SKM-1 treated with dmso at 0.1 percent for 144 hours (cell line): ENCODE measurements around the gene TMEM95.
A peak's percentile ranks its signal among the peaks of the same experiment; 100 is the strongest.
"Not testable (repeated sequence)": the region's sequence is repeated elsewhere in the genome, so short reads cannot be mapped to it uniquely, and the experiment has no call there.

Experiments
- DNase-seq: peaks from one replicate; lab custom pipeline; 2025; ENCODE audit not compliant: unreplicated experiment; lab: John Stamatoyannopoulos, UW

TMEM95 gene

GRCh38 chr17:7346761-7347614 is 8.0 kb upstream of the TMEM95 start:
- no peak for DNase-seq

DNA sequence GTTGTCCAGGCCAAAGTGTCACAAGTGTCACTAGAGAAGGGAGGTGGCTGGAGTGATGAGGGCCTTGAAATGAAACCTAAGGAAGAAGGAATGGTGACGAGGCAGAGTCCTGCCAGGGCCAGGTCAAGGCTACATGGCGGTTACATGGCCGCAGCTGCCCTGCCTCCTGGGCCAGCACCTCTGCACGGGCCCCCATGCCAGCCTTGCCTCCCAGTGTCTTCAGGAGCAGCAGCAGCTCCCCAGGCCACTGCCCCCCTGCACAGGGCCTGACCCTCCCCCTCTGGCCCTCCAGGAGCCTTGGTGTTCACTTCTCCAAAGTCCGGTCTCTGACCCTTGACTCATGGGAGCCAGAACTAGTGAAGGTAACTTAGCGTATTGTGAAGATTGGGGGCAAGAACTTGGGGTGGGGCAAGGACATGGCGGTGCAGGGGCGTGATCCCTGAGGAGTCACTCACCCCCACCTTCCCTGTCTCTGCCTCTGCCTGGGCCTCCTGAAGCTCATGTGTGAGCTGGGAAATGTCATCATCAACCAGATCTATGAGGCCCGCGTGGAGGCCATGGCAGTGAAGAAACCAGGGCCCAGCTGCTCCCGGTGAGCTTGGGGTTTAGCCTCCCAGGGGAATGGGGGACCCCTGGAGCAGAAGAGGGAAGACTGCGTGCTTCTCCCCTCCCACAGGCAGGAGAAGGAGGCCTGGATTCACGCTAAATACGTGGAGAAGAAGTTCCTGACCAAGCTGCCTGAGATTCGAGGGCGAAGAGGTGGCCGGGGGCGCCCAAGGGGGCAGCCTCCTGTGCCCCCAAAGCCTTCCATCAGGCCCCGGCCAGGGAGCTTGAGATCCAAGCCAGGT is 7.1 kb upstream of the TMEM95 start:
- DNase-seq = no peak

- no peak for DNase-seq
Observed at GRCh38 chr17:7348478-7349242, 6.3 kb upstream of the TMEM95 start.

DNA sequence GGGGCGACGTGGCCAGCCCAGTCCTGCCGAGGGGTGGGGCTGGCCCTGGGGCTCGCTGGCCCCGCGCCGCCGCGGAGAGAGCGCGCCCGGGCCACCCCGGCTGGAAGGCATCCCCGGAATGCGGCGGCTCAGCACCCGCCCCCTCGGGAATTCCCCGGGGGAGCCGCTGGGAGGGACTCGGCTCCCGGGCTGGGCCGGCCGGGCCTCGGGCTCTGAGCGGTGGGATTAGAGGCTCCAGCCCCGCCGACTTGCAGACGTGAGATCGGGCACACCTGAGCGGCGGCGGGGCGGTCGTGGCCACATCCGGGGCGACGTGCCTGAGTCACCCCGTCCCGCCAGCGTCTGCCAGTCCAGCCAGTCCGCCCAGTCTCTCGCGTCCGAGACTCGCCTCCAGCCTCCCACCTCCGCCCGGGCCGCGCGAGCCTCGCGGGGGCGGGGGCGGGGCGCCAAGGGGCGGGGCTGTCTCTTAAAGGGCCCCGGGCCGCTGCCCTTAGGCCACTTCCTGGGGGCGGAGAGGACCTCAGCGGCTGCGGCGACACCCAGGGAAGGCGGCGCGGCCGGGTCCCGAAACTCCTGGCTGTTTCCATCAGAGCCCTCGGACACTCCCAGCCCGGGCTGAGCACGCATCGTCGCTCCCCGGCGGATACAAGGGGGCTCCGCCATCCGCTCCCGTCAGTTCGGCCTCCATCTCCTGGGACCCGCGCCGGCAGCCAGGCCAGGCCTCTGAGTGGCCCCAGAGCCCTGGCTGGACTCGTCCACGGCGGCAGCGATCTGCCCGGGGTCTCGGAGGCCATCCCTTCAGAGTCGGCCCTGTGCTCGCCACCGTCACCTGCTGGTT is 3.1 kb upstream of the TMEM95 start, which contains the start of gene KCTD11:
TSS of gene KCTD11 (plus strand) at position 498 of the 838 bp plus-strand sequence.
- DNase-seq = peak; percentile 22

- no peak for DNase-seq
Observed at GRCh38 chr17:7352503-7352889, 2.5 kb upstream of the TMEM95 start.

GRCh38 chr17:7352910-7353635 is 1.9 kb upstream of the TMEM95 start:
- DNase-seq = no peak

DNA sequence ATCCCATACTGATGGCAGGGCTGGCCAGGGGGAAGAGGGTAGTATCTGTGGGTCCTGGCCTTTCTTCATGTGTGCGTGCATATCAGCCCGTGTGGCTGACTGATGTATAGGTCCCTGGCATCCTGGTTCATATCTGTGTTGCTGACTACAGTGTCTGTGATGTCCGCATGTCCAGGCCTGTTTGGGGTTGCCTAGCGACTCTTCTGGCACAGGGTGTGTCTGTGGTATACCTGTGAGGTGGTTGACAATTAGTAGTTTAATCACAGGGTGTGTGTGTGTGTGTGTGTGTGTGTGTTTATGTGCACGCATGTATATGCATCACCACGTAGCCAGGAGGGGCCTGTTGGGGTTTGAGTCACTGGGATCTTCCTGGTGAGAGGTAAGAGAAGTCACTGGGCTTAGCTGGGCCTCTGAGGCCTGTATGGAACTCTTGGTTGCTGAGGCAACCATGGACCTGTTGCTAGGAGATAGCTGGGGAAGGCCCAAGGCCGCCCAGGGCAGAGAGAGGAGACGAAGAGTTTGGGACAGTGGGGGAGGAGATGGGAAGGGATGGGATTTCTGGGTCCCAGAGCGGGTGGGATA is 603 bp upstream of the TMEM95 start:
- no peak for DNase-seq

- no peak for DNase-seq
Observed at GRCh38 chr17:7355573-7355972, 617 bp downstream of the TMEM95 start.

DNA sequence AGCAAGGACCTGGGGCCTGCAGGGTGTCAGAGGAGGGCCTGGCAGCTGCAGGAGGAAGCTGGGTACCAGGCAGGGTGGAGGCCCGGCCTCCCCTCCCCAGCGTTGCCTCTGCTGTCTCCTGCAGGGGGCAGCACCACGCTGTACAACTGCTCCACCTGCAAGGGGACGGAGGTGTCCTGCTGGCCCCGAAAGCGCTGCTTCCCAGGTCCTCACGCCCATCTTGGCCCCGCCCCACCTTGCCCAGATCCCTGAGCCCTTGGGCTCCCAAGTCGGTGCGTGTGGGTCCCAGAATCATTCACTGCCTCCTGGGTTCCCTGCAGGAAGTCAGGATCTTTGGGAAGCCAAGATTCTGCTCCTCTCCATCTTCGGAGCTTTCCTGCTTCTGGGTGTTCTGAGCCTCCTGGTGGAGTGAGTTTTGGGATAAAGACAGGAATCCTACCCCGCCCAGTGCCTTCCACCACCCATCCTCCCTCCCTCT is 1.2 kb downstream of the TMEM95 start:
- DNase-seq = peak; percentile 57

- DNase-seq = no peak
Observed at GRCh38 chr17:7356756-7357155, 1.8 kb downstream of the TMEM95 start.

DNA sequence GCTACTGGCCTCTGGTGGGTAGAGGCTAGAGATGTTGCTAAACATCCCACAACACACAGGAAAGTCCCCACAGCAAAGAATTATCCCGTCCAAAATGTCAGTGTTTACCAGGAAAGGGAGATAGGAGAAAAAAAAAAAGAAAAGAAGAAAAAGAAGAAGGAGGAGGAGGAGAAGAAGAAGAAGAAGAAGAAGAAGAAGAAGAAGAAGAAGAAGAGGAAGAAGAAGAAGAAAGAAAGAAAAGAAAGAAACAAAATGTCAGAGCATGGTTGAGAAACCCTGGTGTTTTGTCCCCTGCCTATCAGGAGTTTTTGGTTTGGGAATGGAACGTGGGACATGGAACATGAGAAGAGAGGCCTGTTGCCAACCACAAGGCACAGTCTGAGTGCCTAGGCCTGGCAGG is 2.4 kb downstream of the TMEM95 start:
- no peak for DNase-seq

GRCh38 chr17:7361906-7362305 is 7.0 kb downstream of the TMEM95 start:
- DNase-seq = no peak

DNA sequence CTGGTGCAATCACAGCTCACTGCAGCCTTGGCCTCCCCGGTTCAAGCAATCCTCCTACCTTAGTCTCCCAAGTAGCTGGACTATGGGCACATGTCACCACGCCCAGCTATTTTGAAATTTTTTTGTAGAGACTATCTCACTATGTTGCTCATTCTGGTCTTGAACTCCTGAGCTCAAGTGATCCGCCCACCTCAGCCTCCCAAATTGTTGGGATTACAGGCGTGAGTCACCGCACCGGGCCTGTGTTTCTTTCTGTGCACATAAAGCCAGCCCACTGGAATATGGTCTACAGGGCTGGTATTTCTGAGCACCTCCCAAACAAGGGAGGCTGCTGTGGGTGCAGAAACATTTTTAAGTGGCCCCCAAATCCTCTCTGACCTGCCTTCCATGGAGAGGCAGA is 8.4 kb downstream of the TMEM95 start:
- DNase-seq = no peak

DNA sequence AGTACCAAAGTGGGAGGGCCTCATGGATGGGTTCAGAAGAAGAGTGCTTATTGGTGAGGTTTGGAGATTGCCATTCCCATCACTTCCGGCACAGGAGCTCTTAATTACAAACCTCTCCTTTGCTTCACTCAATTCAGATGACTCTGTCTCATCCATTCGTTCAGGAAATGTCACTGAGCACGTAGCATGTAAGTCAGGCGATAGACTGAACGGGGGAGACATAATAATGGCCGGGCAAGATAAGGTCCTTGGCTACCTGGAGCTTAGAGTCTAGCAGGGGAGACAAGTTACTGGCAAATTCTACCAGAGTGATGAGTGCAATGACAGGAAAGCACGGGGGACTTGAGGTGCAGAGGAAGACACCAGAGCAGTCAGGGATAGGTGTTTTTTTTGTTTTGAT is 11.0 kb downstream of the TMEM95 start:
- not testable (repeated sequence) for DNase-seq

DNA sequence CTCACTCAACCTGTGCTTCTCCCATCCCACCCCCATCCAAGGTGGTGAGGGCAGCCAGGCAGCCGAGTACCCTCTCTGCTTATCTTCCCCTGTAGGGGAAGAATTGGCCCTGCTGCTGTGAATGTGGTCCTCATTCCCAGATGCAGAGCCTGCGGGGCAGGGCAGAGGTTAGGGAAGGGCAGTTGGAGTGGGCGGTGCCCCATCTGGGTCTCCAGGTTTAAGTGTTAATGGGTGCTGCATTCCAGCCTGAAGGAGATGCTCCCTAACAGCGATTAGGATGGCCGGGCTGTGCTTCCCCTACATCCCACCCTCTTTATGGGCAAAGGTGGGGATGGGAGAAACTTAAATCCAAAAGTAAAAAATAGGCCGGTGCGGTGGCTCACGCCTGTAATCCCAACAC is 12.1 kb downstream of the TMEM95 start:
- DNase-seq = no peak

GRCh38 chr17:7367918-7368598 is 13.1 kb downstream of the TMEM95 start:
- DNase-seq = no peak

- DNase-seq = not testable (repeated sequence)
Observed at GRCh38 chr17:7368599-7368994, 13.6 kb downstream of the TMEM95 start.

- no peak for DNase-seq
Observed at GRCh38 chr17:7369825-7370224, 14.9 kb downstream of the TMEM95 start.

DNA sequence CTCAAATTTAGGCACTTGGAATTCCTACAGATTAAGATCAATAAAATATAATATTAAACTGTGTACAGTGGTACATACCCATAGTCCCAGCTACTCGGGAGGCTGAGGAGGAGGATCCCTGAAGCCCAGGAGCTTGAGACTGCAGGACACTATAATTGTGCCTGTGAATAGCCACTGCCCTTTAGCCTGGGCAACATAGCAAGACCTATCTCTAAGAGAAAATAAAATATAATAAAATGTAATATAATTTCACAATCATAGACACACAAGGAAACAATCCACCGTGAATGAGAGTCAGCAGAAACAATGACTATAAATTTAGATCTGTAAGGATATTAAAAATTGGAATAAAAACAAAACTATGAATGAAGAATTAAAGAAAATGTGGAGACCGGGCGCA is 15.9 kb downstream of the TMEM95 start:
- DNase-seq = no peak
